WTC11 (cell line): ENCODE measurements around the gene ERC2. TPM values are rescaled to one million over a fixed set of nuclear protein-coding genes. Genes with fewer than 3 reads are reported as not detected.

ENCODE experiments used
- ATAC-seq: fragments of 200-7000 bp; cut with Tn5 transposase; 2 replicates; pipeline ENCODE4 v1.10.0; 2021; ENCODE audit warnings: mild to moderate bottlenecking, moderate library complexity
- CTCF ChIA-PET: fragments of 300-600 bp; sonication (Branson Sonifier 250); formaldehyde crosslinking; loops from one replicate; lab custom pipeline; 2021; ENCODE audit warnings: antibody characterized with exemption; lab: Charles Lee
- POLR2A ChIA-PET: fragments of 350-600 bp; sonication (Branson Sonifier 250); formaldehyde crosslinking; loops from one replicate; lab custom pipeline; 2021; ENCODE audit warnings: antibody characterized with exemption; lab: Charles Lee
- DNase-seq: peaks from one replicate; pipeline ENCODE4 v3.0.0; 2021; ENCODE audit warnings: low spot score
- H3K27ac Mint-ChIP-seq: 2 replicates; pipeline ENCODE4 v1.8.0; 2021; ENCODE audit warnings: mixed read lengths
- H3K27me3 Mint-ChIP-seq: 2 replicates; pipeline ENCODE4 v1.8.0; 2021; ENCODE audit warnings: low read depth, mild to moderate bottlenecking, moderate library complexity, mixed read lengths
- H3K36me3 Mint-ChIP-seq: 2 replicates; pipeline ENCODE4 v1.8.0; 2021; ENCODE audit warnings: mixed read lengths
- H3K4me1 Mint-ChIP-seq: 2 replicates; pipeline ENCODE4 v1.8.0; 2022; ENCODE audit warnings: mixed read lengths
- H3K4me3 Mint-ChIP-seq: 2 replicates; pipeline ENCODE4 v1.8.0; 2021; ENCODE audit warnings: mild to moderate bottlenecking, moderate library complexity, mixed read lengths
- H3K9me3 Mint-ChIP-seq: 2 replicates; pipeline ENCODE4 v1.8.0; 2021; ENCODE audit warnings: mixed read lengths
- GABPB1 ChIP-seq: sonication (generic); formaldehyde crosslinking; IDR thresholded peaks from 2 replicates; pipeline ENCODE4 v1.8.1; 2023; ENCODE audit warnings: mild to moderate bottlenecking, missing genetic modification reagents
- GTF2I ChIP-seq: fragments of 250-450 bp; sonication (Bioruptor Pico); conservative IDR thresholded peaks from 2 replicates; pipeline ENCODE4 v1.4.0; 2021; ENCODE audit warnings: mild to moderate bottlenecking
- MXD4 ChIP-seq: fragments of 250-450 bp; sonication (Bioruptor Pico); IDR thresholded peaks from 2 replicates; pipeline ENCODE4 v1.8.0; 2021; ENCODE audit warnings: mild to moderate bottlenecking, moderate library complexity, borderline replicate concordance
- NFE2L1 ChIP-seq: sonication (generic); formaldehyde crosslinking; IDR thresholded peaks from 2 replicates; pipeline ENCODE4 v1.8.1; 2023; ENCODE audit warnings: missing genetic modification reagents
- OVOL2 ChIP-seq: fragments of 250-450 bp; sonication (Bioruptor Pico); IDR thresholded peaks from 2 replicates; pipeline ENCODE4 v1.9.0; 2021; ENCODE audit warnings: mild to moderate bottlenecking, borderline replicate concordance
- TEAD1 ChIP-seq: sonication (generic); formaldehyde crosslinking; IDR thresholded peaks from 2 replicates; pipeline ENCODE4 v1.8.0; 2022; ENCODE audit warnings: mild to moderate bottlenecking, missing genetic modification reagents
- ZBTB21 ChIP-seq: sonication (generic); formaldehyde crosslinking; IDR thresholded peaks from 2 replicates; pipeline ENCODE4 v1.8.1; 2023; ENCODE audit warnings: mild to moderate bottlenecking, missing genetic modification reagents, borderline replicate concordance
- ZNF219 ChIP-seq: sonication (generic); formaldehyde crosslinking; IDR thresholded peaks from 2 replicates; pipeline ENCODE4 v1.8.0; 2023; ENCODE audit warnings: missing genetic modification reagents, mild to moderate bottlenecking, borderline replicate concordance
- ZNF671 ChIP-seq: fragments of 250-450 bp; sonication (Bioruptor Pico); IDR thresholded peaks from 2 replicates; pipeline ENCODE4 v1.8.0; 2021; ENCODE audit warnings: mild to moderate bottlenecking
- total RNA-seq: library from RNA; stranded (reverse); gene quantifications from 3 replicates; pipeline ENCODE4 v1.2.3, GENCODE V29; 2021
- TF ChIP-seq, protein P1 (sequence below): sonication (generic); formaldehyde crosslinking; IDR thresholded peaks from 2 replicates; pipeline ENCODE4 v1.8.1; 2022; ENCODE audit warnings: low read depth, missing genetic modification reagents, borderline replicate concordance
- TF ChIP-seq, protein P2 (sequence below): sonication (generic); formaldehyde crosslinking; conservative IDR thresholded peaks from 2 replicates; pipeline ENCODE4 v1.8.1; 2022; ENCODE audit warnings: mild to moderate bottlenecking, missing genetic modification reagents
- TF ChIP-seq, protein P3 (sequence below): sonication (generic); formaldehyde crosslinking; IDR thresholded peaks from 2 replicates; pipeline ENCODE4 v1.8.0; 2022; ENCODE audit warnings: mild to moderate bottlenecking, missing genetic modification reagents
- TF ChIP-seq, protein P4 (sequence below): sonication (generic); formaldehyde crosslinking; IDR thresholded peaks from 2 replicates; pipeline ENCODE4 v1.8.1; 2023; ENCODE audit warnings: mild to moderate bottlenecking, missing genetic modification reagents
- TF ChIP-seq, protein P5 (sequence below): sonication (generic); formaldehyde crosslinking; IDR thresholded peaks from 2 replicates; pipeline ENCODE4 v1.8.0; 2023; ENCODE audit warnings: mild to moderate bottlenecking, missing genetic modification reagents

Gene ERC2
- total RNA-seq, 1 experiment from 2014 or later = 23.5 TPM

DNA sequence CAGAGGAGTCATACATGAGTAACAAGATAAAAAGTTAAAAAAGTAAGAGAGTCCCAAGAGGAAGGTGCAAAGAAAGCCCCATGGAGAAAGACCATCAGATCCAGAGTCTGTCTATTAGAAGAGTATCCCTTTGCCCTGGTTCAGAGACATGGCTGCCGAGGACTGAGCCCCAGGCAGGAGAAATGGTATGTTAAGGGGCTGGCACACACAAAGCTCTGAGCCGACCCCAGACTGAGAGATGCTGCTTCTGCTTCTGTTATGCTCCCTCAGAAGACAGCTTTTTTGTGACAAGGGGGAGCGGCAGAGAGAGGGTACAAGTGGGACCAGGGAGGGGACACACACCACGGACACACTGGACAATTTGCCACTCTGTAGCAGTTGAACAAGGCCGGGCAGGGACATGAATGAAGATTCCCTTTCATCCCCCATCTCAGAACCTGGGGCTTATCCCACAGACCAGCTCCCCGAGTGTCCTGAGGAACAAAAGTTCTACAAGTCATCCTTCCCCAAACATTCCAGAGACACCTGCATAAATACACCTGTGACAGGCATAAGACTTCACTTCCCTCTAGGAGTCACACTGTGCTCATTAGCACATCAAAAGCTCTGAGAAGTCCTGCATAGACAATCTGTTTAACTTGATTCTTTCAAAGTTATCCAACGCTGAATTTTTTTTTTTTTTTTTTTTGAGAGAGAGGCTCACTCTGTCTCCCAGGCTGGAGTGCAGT lies 819.5 kb downstream of the ERC2 start:
- TF ChIP-seq TEAD1 (peak; percentile 55; the same call in 1 of the 2 replicates), OVOL2 (CRISPR knock-in tag) (no peak), NFE2L1 (peak; percentile 83; the same call in 1 of the 2 replicates)

DNA sequence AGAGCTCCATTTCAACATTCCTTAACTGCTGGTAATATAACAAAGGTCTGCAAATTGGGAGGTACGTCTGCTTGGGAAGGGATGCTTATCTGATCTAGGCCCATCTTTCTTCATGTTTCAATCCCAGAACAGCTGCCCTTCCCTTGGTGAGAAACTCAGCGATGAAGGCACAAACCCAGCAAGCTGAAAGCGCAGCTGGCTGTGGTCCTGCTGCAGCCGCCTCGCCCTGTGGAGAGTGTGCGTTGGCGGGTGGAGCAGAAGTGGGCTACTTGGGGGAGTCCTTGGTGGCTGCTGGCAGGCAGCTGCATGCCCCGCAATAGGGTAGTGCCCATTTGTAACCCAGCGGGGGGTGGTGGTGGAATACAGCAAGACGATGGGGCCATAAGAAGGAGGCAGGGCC lies 820.6 kb downstream of the ERC2 start:
- Mint-ChIP-seq H3K27ac (no peak overlapping the region), H3K36me3 (no peaks in the 10 kb centered on the region), H3K4me3 (no peak overlapping the region), H3K4me1 (peaks cover 67% of the 10 kb centered on the region), H3K27me3 (no peaks in the 10 kb centered on the region; the same call in 1 of the 2 replicates), H3K9me3 (no peaks in the 10 kb centered on the region)
- ChIA-PET CTCF (interaction anchor here (1.0 to 2.1 kb wide), 7 partner anchors 12 to 162 kb away, joined by 3 to 8 read pairs (median 4); partner anchors contain the start of gene WNT5A), POLR2A (no interaction called here)
- DNase-seq = no peak
- TF ChIP-seq GABPB1 (CRISPR knock-in tag) (no peak), GTF2I (CRISPR knock-in tag) (no peak)
- TF ChIP-seq, protein P1, sequence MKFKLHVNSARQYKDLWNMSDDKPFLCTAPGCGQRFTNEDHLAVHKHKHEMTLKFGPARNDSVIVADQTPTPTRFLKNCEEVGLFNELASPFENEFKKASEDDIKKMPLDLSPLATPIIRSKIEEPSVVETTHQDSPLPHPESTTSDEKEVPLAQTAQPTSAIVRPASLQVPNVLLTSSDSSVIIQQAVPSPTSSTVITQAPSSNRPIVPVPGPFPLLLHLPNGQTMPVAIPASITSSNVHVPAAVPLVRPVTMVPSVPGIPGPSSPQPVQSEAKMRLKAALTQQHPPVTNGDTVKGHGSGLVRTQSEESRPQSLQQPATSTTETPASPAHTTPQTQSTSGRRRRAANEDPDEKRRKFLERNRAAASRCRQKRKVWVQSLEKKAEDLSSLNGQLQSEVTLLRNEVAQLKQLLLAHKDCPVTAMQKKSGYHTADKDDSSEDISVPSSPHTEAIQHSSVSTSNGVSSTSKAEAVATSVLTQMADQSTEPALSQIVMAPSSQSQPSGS = no peak
- TF ChIP-seq, protein P2, sequence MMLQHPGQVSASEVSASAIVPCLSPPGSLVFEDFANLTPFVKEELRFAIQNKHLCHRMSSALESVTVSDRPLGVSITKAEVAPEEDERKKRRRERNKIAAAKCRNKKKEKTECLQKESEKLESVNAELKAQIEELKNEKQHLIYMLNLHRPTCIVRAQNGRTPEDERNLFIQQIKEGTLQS (CRISPR knock-in tag) = no peak
- ATAC-seq = no peak; the same call in 1 of the 2 replicates

More for the DNA sequence above, 819.5 kb downstream of the ERC2 start:
- no peaks in the 10 kb centered on the region for H3K36me3 Mint-ChIP-seq
- peaks cover 67% of the 10 kb centered on the region for H3K4me1 Mint-ChIP-seq
- CTCF ChIA-PET = interaction anchor here (0.6 to 1.9 kb wide), 6 partner anchors 11 to 719 kb away, joined by 3 to 8 read pairs (median 4); no protein-coding TSS in a partner anchor
- H3K27ac Mint-ChIP-seq = peak overlapping the region; percentile 87
- ATAC-seq = peak; percentile 93
- POLR2A ChIA-PET = interaction anchor here (0.7 to 0.9 kb wide), 2 partner anchors 77 to 331 kb away, joined by 3 to 5 read pairs; no protein-coding TSS in a partner anchor
- peak overlapping the region; percentile 14; the same call in 1 of the 2 replicates for H3K4me3 Mint-ChIP-seq
- H3K9me3 Mint-ChIP-seq = no peaks in the 10 kb centered on the region
- peak; percentile 36 for DNase-seq
- no peaks in the 10 kb centered on the region; the same call in 1 of the 2 replicates for H3K27me3 Mint-ChIP-seq

DNA sequence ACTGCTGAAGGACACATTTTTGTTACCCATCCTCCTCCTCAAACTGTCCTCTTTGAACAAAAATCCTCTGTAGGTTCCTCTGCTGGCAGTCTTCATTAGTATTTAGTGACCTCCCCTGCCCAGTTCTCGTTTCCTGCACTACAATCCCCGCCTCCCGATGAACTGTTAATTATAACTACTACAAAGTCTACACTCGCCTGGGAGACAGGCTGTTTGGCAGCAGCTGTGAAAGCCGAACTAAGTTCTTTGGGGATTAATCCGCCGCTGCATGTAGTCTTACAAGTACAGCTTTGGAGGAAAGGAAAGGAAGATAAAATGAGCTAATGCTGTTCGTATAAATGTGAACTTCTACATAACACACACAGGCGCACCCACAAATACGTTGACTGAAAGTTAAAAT lies 821.2 kb downstream of the ERC2 start:
- POLR2A ChIA-PET = no interaction called here
- H3K9me3 Mint-ChIP-seq = no peaks in the 10 kb centered on the region
- CTCF ChIA-PET = interaction anchor here (1.0 to 2.1 kb wide), 6 partner anchors 13 to 162 kb away, joined by 3 to 8 read pairs (median 5); partner anchors contain the start of gene WNT5A
- peaks cover 63% of the 10 kb centered on the region for H3K4me1 Mint-ChIP-seq
- DNase-seq (no peak), ATAC-seq (no peak)
- H3K36me3 Mint-ChIP-seq = no peaks in the 10 kb centered on the region
- TF ChIP-seq NFE2L1 (no peak), ZBTB21 (CRISPR knock-in tag) (no peak), ZNF671 (CRISPR knock-in tag) (no peak), ZNF219 (CRISPR knock-in tag) (no peak), MXD4 (no peak)
- TF ChIP-seq, protein P3, sequence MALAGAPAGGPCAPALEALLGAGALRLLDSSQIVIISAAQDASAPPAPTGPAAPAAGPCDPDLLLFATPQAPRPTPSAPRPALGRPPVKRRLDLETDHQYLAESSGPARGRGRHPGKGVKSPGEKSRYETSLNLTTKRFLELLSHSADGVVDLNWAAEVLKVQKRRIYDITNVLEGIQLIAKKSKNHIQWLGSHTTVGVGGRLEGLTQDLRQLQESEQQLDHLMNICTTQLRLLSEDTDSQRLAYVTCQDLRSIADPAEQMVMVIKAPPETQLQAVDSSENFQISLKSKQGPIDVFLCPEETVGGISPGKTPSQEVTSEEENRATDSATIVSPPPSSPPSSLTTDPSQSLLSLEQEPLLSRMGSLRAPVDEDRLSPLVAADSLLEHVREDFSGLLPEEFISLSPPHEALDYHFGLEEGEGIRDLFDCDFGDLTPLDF = no peak
- TF ChIP-seq, protein P4, sequence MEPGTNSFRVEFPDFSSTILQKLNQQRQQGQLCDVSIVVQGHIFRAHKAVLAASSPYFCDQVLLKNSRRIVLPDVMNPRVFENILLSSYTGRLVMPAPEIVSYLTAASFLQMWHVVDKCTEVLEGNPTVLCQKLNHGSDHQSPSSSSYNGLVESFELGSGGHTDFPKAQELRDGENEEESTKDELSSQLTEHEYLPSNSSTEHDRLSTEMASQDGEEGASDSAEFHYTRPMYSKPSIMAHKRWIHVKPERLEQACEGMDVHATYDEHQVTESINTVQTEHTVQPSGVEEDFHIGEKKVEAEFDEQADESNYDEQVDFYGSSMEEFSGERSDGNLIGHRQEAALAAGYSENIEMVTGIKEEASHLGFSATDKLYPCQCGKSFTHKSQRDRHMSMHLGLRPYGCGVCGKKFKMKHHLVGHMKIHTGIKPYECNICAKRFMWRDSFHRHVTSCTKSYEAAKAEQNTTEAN (CRISPR knock-in tag) = no peak
- TF ChIP-seq, protein P5, sequence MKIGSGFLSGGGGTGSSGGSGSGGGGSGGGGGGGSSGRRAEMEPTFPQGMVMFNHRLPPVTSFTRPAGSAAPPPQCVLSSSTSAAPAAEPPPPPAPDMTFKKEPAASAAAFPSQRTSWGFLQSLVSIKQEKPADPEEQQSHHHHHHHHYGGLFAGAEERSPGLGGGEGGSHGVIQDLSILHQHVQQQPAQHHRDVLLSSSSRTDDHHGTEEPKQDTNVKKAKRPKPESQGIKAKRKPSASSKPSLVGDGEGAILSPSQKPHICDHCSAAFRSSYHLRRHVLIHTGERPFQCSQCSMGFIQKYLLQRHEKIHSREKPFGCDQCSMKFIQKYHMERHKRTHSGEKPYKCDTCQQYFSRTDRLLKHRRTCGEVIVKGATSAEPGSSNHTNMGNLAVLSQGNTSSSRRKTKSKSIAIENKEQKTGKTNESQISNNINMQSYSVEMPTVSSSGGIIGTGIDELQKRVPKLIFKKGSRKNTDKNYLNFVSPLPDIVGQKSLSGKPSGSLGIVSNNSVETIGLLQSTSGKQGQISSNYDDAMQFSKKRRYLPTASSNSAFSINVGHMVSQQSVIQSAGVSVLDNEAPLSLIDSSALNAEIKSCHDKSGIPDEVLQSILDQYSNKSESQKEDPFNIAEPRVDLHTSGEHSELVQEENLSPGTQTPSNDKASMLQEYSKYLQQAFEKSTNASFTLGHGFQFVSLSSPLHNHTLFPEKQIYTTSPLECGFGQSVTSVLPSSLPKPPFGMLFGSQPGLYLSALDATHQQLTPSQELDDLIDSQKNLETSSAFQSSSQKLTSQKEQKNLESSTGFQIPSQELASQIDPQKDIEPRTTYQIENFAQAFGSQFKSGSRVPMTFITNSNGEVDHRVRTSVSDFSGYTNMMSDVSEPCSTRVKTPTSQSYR = no peak
- TF ChIP-seq, all 79 proteins: peak for 0
- Mint-ChIP-seq H3K4me3 (no peak overlapping the region), H3K27me3 (no peaks in the 10 kb centered on the region; the same call in 1 of the 2 replicates), H3K27ac (peak overlapping the region; percentile 10; the same call in 1 of the 2 replicates)
